HL-60/S4 treated with retinoic acid at 250 ng/mL for 4 days and 3 days (cell line): ENCODE results near the gene SLC33A1.
"Not testable (repeated sequence)": the region's sequence is repeated elsewhere in the genome, so short reads cannot be mapped to it uniquely, and the experiment has no call there.

Experiments
- in situ Hi-C: fragments of 300-500 bp; cut with MboI; formaldehyde crosslinking; loops from 2 replicates; pipeline ENCODE4 v1.7.0; 2022; ENCODE audit warnings: low sequenced_read_pairs

The SLC33A1 gene

DNA sequence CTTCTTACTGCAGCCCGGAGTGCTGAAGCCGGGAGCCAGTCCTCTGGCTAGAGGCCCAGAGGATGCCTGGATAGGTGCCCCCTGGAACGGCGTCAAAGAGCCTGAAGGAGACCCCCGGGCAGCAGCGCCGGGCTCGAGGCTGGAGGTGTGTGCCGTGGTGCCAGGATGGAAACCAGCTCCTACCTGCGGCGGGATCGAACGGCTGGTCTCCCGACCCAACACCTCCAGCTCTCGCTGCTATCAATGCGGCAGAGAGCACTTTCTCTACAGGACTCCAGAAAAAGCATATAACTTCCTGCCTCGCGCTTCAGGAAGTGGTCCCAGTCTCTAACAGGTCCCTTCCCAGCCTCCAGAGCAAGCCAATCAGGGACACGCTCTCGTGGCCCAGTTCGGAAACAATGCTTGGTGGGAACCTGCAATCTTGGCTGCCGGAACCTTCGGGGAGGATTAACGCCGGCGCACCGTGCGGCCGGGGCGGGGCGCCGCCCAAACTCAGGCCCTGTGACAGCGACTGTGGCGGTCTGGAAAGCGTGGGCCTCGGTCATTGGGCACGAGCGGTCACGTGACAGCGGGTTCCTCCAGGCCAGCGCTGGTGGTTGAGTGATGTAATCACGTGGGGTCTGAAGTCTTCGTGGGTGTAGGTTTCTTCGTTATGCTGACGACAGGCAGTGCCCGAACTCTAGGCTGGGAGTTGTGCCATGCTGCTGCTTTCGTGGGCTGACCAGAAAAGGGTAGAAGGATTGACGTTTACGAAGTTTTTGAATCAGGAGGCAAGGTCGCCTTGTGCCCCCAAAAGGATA lies at the start of gene SLC33A1:
Gene SLC33A1, minus strand, starts transcription at position 287 of the 800 bp plus-strand sequence. CDS start 430 bp downstream, outside the sequence.
- in situ Hi-C loops, result no loop called here

GRCh38 chr3:155895379-155895900 lies 41.2 kb upstream of the SLC33A1 start:
- in situ Hi-C loops, result no loop called here

- in situ Hi-C loops, result no loop called here
Observed at GRCh38 chr3:155891321-155891720, 37.1 kb upstream of the SLC33A1 start.

GRCh38 chr3:155890671-155891190 lies 36.5 kb upstream of the SLC33A1 start:
- in situ Hi-C loops, result no loop called here

- in situ Hi-C loops, result no loop called here
Observed at GRCh38 chr3:155889952-155890351, 35.7 kb upstream of the SLC33A1 start.

- in situ Hi-C loops, result no loop called here
Observed at GRCh38 chr3:155889212-155889611, 35.0 kb upstream of the SLC33A1 start.

DNA sequence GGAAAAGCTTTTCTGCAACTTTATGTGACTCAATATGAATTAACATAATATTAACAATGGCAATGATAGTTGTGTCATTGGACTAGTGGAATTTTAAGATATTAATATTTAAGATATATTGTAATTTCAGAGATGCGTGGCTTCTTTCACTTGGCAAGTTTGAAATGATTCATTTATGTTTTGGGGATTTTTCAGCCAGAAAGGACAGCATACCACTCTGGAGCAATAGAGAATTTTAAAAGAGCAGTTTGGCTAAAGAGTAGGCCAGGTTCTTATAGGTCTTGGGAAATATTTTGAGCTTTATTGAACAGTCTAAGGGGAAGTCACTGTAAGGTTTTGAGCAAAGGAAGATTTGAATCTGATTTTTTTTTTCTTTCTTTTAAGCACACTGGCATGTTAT lies 32.7 kb upstream of the SLC33A1 start:
- in situ Hi-C loops, result no loop called here

GRCh38 chr3:155886348-155886747 lies 32.1 kb upstream of the SLC33A1 start:
- in situ Hi-C loops, result not testable (repeated sequence)

GRCh38 chr3:155885292-155885691 lies 31.1 kb upstream of the SLC33A1 start:
- in situ Hi-C loops, result no loop called here

- in situ Hi-C loops, result no loop called here
Observed at GRCh38 chr3:155884292-155884691, 30.1 kb upstream of the SLC33A1 start.

DNA sequence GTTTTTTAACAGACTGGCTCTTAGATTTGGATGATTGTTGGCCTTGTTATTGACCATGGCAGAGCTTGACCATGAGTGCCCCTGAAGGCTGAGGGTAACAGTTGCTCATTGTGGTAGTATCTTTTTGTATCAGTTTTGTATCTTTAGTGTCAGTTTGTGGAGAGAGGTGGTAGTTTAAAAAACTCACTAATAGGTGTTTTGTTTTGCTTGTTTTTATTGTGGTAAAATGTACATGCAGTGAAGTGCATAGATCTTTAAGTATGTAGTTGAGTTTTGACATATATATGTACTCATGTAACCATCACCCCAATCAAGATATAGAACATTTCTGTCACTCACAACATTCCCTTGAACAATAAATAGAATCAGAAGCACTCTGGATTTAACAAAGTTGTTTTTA lies 26.1 kb upstream of the SLC33A1 start:
- in situ Hi-C loops, result no loop called here

DNA sequence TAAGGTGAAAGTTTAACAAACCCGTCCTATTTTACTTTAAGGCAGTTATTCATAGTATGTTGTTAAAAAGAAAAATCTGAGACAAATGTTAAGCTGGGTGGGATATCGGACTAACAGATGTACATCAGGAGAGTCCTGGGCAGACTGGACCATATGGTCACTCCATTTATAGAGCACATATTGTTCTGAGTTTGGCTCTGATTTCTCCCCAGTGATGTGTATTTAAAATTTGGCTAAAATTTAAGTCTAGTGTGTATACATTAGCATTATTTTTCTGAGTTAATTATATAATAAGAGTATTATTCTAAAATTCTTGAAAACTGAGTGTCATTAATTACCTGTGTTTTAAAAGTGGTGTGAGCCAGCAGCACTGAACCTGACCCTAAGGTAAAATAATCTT lies 22.3 kb upstream of the SLC33A1 start:
- in situ Hi-C loops, result no loop called here

- in situ Hi-C loops, result no loop called here
Observed at GRCh38 chr3:155876037-155876436, 21.8 kb upstream of the SLC33A1 start.

DNA sequence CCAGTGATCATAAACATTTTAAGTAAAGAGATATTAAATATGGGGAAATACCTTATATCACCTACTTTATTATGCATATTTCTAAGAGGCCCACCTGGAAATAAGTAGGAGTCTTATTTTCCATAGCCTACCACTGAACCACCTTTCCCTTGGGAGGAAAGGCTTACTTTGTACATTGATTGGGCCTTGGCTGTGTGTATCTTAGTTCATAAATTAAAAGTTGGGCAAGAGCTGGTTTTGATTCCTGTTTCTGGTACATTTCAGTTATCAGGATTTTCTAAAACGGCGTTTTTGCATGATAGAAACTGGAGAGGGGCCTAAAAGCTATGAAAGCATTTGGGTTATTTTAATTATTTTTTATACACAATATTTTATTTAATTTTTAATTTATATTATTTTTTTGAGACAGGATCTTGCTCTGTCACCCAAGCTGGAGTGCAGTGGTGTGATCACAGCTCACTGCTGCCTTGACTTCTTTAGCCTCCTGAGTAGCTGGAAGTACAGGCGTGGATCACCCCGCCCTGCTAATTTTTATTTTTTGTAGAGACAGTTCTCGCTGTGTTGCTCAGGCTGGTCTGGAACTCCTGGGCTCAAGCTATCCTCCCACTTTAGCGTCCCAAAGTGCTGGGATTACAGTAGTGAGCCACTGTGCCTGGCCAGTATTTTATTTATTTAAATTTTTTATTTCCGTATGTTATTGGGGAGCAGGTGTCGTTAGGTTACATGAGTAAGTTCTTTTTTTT lies 18.8 kb upstream of the SLC33A1 start:
- in situ Hi-C loops, result no loop called here

- in situ Hi-C loops, result no loop called here
Observed at GRCh38 chr3:155871746-155872158, 17.5 kb upstream of the SLC33A1 start.

- in situ Hi-C loops, result no loop called here
Observed at GRCh38 chr3:155870945-155871745, 16.9 kb upstream of the SLC33A1 start.

- in situ Hi-C loops, result no loop called here
Observed at GRCh38 chr3:155870133-155870944, 16.1 kb upstream of the SLC33A1 start, which contains the start of gene GMPS. TSS of gene GMPS (plus strand) at chr3:155870650. CDS start at chr3:155870871, 221 bp downstream.

DNA sequence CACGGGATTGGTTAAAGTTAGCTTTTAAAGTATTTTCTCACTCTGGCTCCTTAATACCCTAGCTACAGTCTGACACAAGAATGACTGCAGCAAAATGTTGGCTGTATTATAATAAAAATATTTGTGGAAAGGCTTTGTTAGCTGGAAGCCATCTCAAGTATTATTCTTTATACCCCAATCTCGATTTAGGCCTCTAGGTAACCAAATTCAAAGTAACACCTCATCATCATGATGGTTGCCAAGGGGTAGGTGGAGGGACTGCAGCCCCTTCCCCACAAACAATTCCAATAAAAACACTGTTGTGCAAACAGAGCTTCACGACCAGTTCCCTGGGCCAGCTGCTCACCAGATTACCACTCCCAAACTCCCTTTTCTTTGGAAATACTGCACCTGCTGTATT lies 15.5 kb upstream of the SLC33A1 start:
- in situ Hi-C loops, result no loop called here

DNA sequence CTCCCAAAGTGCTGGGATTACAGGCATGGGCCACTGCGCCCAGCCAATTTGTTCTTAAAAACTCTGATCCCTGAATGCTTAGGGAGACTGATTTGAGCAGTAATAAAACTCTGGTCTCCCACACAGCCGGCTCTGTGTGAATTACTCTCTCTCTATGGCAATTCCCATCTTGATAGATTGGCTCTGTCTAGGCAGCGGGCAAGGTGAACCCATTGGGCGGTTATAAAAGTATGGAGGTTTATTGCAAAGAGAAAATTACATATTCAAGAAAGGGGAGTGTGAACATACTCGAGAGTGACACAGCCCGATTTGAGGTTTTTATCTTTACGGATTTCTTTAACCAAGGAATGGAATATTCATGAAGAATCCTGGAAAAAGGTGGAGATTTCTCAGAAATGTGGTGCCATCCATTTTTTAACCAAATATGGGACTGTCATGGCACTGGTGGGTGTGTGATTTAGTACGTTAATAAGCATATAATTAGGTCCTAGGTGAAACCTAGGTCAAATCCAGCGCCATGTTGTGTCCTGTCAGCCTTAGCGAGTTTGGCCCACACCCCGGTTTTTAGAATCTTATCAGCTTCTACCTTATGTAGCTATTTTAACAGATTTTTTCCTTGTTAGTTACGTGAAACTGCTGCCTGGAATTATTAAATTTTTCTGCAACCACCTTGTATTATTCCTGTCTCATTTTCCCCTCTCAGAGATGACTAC lies 9.0 kb upstream of the SLC33A1 start:
- in situ Hi-C loops, result no loop called here
